Heart left ventricle (tissue), 16 donors: ENCODE results near the gene OR2B6. TPM values are rescaled to one million over a fixed set of nuclear protein-coding genes. Genes with fewer than 3 reads are reported as not detected.

Source experiments
- ATAC-seq, 4 donors: fragments of 200-7000 bp; cut with Tn5 transposase; one replicate each; pipeline ENCODE4 v1.9.1; 2020 to 2022; ENCODE audit warnings: moderate library complexity in 4 of 4, mild to moderate bottlenecking in 3 of 4, moderate number of reproducible peaks in 1 of 4
- DNase-seq, 5 donors: peaks; one replicate each; pipeline ENCODE4 v3.0.0-alpha.2; 2020
- H3K27ac ChIP-seq, 12 donors: fragments of 200-600 bp; sonication (generic) in 4 of 12; one replicate each; pipeline versions ENCODE4 v1.5.0 to v1.8.0; 2016 to 2022; ENCODE audit warnings: mild to moderate bottlenecking in 2 of 12
- H3K27me3 ChIP-seq, 9 donors: fragments of 200-600 bp; sonication (generic) in 2 of 9; one replicate each; pipeline versions ENCODE4 v1.5.1 to v1.8.0; 2016 to 2022; ENCODE audit warnings: mild to moderate bottlenecking in 3 of 9
- H3K36me3 ChIP-seq, 9 donors: fragments of 200-600 bp; sonication (generic) in 2 of 9; one replicate each; pipeline versions ENCODE4 v1.5.0 to v1.8.0; 2018 to 2022; ENCODE audit warnings: mild to moderate bottlenecking in 2 of 9
- H3K4me1 ChIP-seq, 12 donors: fragments of 200-600 bp; sonication (generic) in 4 of 12; one replicate each; pipeline versions ENCODE4 v1.5.0 to v1.8.0; 2016 to 2022; ENCODE audit warnings: mild to moderate bottlenecking in 3 of 12
- H3K4me3 ChIP-seq, 12 donors: fragments of 200-600 bp; sonication (generic) in 4 of 12; one replicate each; pipeline versions ENCODE4 v1.5.0 to v1.8.0; 2017 to 2022; ENCODE audit warnings: mild to moderate bottlenecking in 9 of 12, moderate library complexity in 4 of 12
- H3K9me3 ChIP-seq, 12 donors: fragments of 200-600 bp; sonication (generic) in 4 of 12; one replicate each; pipeline versions ENCODE4 v1.5.0 to v1.8.0; 2016 to 2022; ENCODE audit warnings: mild to moderate bottlenecking in 1 of 12
- CTCF ChIP-seq, 12 donors: fragments of 200-600 bp; sonication (generic) in 4 of 12; IDR thresholded peaks; one replicate each; pipeline versions ENCODE4 v1.5.0 to v1.8.0; 2018 to 2022; ENCODE audit warnings: antibody characterized with exemption in 12 of 12, mild to moderate bottlenecking in 5 of 12
- POLR2A ChIP-seq, 2 donors: fragments of 450-650 bp; IDR thresholded peaks; one replicate each; pipeline ENCODE4 v1.6.1; 2017; ENCODE audit warnings: antibody characterized with exemption in 2 of 2, mild to moderate bottlenecking in 2 of 2, moderate library complexity in 2 of 2
- WGBS, 4 donors: extraction: QIAGEN DNeasy Blood & Tissue Kit in 2 of 4; methylation state at CpG; one replicate each; pipeline versions ENCODE4 v1.1.5 to v1.1.7; 2013 to 2018; 5-methylcytosine and 5-hydroxymethylcytosine counted together
- intact Hi-C, 10 donors: fragments of 100-400 bp; cut with DNase I; formaldehyde crosslinking; loops; one replicate each; pipeline versions ENCODE4 v1.11.1 to v1.14.2; 2022
- polyA plus RNA-seq, 2 donors: library from polyadenylated mRNA; stranded (reverse); fragments of 200-250 nt; gene quantifications; one replicate each; pipeline ENCODE4 v1.2.3, GENCODE V29; 2013
- total RNA-seq, 9 donors: library from RNA; depleted of rRNA in 2 of 9; stranded (reverse); fragments of >200 nt in 2 of 9; fragmentation: NEBNext Ultra II Directional in 3 of 9; extraction: Animal tissue kit (Norgen Biotek cat#: 25700) in 3 of 9; gene quantifications; one replicate each; pipeline versions ENCODE4 v1.1.0 to v1.2.4, GENCODE V29; 2016 to 2023
- donor health status: ischemic (EF 13 %, LVEDD 7.1; RV severe dilation, severe dysfunction).
- donor health status: healthy with polysubstance abuse.
- donor health status: DM: no; HTN: yes; CAD: no.
- donor health status: DM: no; HTN: no; CAD: no.
- donor health status: ischemic (EF 25% LVEDD 6.9; RV normal size, moderate dysfunction).
- donor health status: ischemic (EF 25% LVEDD 5.7; RV mildly dilated, moderate dysfunction).
- donor health status: healthy.
- donor health status: DM: yes; HTN: yes; CAD: no.
- donor health status: ischemic (EF 35%, LVEDD 5.7; RV mildly dilated, moderate dysfunction).
- donor health status: nonischemic (EF 11% LVEDD 7.7; RV severe dilation, severe dysfunction).
- donor health status: DM: yes; HTN: yes; CAD: no.
- donor health status: PGD.
- donor health status: ischemic (EF 29% LVEDD 5.4; RV normal size, mild dysfunction).
- donor health status: nonischemic (EF 23%, LVEDD 6.1; RV moderate dilation, normal function).

OR2B6 gene
- total and polyA plus RNA-seq, 11 donors, result not detected

GRCh38 chr6:27966044-27966443 lies 9.0 kb downstream of the OR2B6 start:
- no peak for TF ChIP-seq POLR2A (IDR thresholded peaks at IDR 0.05)
- no peak for TF ChIP-seq CTCF (IDR thresholded peaks at IDR 0.05)
- ATAC-seq (no peak), DNase-seq (no peak)
- H3K4me1 ChIP-seq, result no peaks in the 10 kb centered on the region
- intact Hi-C loops, result no loop called here
- no peaks in the 10 kb centered on the region for H3K36me3 ChIP-seq
- H3K4me3 ChIP-seq, result no peak overlapping the region
- H3K27ac ChIP-seq, result no peak overlapping the region
- peaks cover 0 to 14% (median 0%) of the 10 kb centered on the region in 12 donors for H3K9me3 ChIP-seq
- 76 to 92% (median 82%) methylated on average over 4 of the region's 4 CpGs for WGBS, 4 donors
- H3K27me3 ChIP-seq, result peaks cover 0 to 3% (median 0%) of the 10 kb centered on the region in 9 donors

- ATAC-seq, result no peak
- WGBS, 4 donors, result 91 to 96% (median 95%) methylated on average over 22 to 23 of the region's 23 CpGs
- no peak for DNase-seq
These were observed 9.9 kb downstream of the OR2B6 start for GRCh38 chr6:27966816-27967426.

GRCh38 chr6:27970444-27970843 lies 13.4 kb downstream of the OR2B6 start:
- Histone ChIP-seq H3K4me3 (no peak overlapping the region), H3K4me1 (no peaks in the 10 kb centered on the region), H3K27ac (no peak overlapping the region), H3K36me3 (no peaks in the 10 kb centered on the region), H3K27me3 (peaks cover 0 to 3% (median 0%) of the 10 kb centered on the region in 9 donors), H3K9me3 (peaks cover 0 to 20% (median 0%) of the 10 kb centered on the region in 12 donors)
- intact Hi-C loops, result no loop called here
- TF ChIP-seq CTCF (IDR thresholded peaks at IDR 0.05) (no peak), POLR2A (IDR thresholded peaks at IDR 0.05) (no peak)
- no peak for ATAC-seq
- DNase-seq, result no peak
- WGBS, 4 donors, result 84 to 93% (median 90%) methylated on average over 2 of the region's 2 CpGs

More at GRCh38 chr6:27966816-27967426, 9.9 kb downstream of the OR2B6 start:
- TF ChIP-seq CTCF (IDR thresholded peaks at IDR 0.05) (no peak), POLR2A (IDR thresholded peaks at IDR 0.05) (no peak)
- Histone ChIP-seq H3K9me3 (peaks cover 0 to 20% (median 0%) of the 10 kb centered on the region in 12 donors), H3K4me1 (no peaks in the 10 kb centered on the region), H3K36me3 (no peaks in the 10 kb centered on the region), H3K4me3 (no peak overlapping the region), H3K27me3 (peaks cover 0 to 3% (median 0%) of the 10 kb centered on the region in 9 donors), H3K27ac (no peak overlapping the region)
- intact Hi-C loops, result no loop called here

- intact Hi-C loops, result no loop called here
- TF ChIP-seq POLR2A (IDR thresholded peaks at IDR 0.05) (no peak), CTCF (IDR thresholded peaks at IDR 0.05) (no peak)
These were observed 15.7 kb downstream of the OR2B6 start for GRCh38 chr6:27972750-27973149.

More at GRCh38 chr6:27972750-27973149, 15.7 kb downstream of the OR2B6 start:
- ATAC-seq (no peak), DNase-seq (no peak)
- Histone ChIP-seq H3K4me3 (no peak overlapping the region), H3K27me3 (peaks cover 0 to 5% (median 0%) of the 10 kb centered on the region in 9 donors), H3K36me3 (no peaks in the 10 kb centered on the region), H3K27ac (no peak overlapping the region), H3K4me1 (no peaks in the 10 kb centered on the region), H3K9me3 (peaks cover 0 to 20% (median 0%) of the 10 kb centered on the region in 12 donors)
- WGBS, 4 donors, result 80 to 88% (median 84%) methylated on average over 4 of the region's 4 CpGs
